GM18517 (cell line): ENCODE results near the gene ATP6V1G2.
"Not testable (repeated sequence)": the region's sequence is repeated elsewhere in the genome, so short reads cannot be mapped to it uniquely, and the experiment has no call there.

Source experiments
- ATAC-seq: cut with Tn5 transposase; IDR thresholded peaks from one replicate; pipeline ENCODE4 v1.9.1; 2021; ENCODE audit warnings: mild to moderate bottlenecking, moderate library complexity; ENCODE audit not compliant: unreplicated experiment

The ATP6V1G2 gene

DNA sequence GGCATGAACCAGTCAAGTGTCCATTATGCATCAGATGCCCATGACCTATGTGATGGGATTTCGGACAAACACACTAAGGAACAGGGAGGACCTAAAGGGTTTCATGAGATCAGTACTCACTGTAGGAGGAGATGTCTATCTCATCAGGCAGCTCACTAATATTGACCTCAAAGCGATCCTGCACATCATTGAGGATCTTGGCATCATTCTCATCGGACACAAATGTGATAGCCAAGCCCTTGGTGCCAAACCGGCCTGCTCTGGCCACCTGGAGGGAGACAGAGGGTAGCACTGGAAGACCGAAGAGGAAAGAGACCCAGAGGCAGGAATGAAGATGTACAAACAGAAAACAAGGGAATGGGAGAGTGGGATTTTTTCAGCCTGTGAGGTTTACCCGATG is 15.7 kb downstream of the ATP6V1G2 start:
- ATAC-seq, result no peak

DNA sequence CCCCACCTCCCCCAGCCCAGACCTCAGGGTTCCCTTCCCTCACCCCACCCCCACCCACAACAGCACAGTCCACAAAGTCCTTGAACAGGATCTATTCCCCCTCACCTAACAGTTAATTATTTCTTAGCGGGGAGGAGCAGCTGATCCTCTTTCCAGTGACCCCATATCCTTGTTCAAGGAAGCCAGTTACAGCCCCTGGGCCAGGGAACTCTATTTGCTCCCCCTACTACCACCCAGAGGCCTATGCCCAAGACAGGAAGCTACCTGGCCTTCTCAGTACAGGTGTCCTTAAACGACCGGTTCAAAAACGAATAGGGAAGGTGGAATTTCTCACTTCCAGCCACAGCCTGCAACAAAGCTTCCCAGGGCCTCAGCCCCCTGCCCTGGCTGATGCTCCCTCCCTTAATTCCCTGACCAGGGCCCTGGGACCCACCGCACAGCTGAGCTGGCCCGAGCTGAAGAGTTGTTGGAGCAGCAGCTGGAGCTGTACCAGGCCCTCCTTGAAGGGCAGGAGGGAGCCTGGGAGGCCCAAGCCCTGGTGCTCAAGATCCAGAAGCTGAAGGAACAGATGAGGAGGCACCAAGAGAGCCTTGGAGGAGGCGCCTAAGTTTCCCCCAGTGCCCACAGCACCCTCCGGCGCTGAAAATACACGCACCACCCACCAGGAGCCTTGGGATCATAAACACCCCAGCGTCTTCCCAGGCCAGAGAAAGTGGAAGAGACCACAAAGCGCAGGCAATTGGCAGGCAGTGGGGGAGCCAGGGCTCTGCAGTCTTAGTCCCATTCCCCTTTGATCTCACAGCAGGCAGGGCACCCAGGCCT is 16.9 kb downstream of the ATP6V1G2 start:
- no peak for ATAC-seq

DNA sequence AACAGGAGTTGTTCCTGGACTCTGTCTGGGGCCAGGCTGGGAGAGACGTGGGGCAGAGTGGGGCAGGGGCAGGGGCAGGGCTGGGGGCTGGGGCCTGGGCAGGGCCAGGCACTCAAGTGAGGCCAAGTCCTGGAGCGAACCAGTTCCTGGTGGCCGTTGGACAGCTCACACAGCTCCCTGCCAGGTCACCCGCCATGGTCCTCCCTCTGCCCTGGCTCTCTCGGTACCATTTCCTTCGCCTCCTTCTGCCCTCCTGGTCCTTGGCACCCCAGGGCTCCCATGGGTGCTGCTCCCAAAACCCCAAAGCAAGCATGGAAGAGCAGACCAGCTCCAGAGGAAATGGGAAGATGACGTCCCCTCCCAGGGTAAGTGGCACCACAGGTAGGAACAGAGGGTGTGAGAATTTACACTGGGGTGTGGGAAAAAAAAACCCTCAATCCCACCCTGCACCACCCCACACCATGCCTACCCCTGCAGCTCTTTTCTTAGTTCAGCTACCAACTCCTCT is 17.5 kb downstream of the ATP6V1G2 start, which contains the start of gene MCCD1:
Gene MCCD1, plus strand, starts transcription at position 142 of the 508 bp plus-strand sequence. Its CDS starts 53 bp downstream, at position 195.
- ATAC-seq, result no peak

DNA sequence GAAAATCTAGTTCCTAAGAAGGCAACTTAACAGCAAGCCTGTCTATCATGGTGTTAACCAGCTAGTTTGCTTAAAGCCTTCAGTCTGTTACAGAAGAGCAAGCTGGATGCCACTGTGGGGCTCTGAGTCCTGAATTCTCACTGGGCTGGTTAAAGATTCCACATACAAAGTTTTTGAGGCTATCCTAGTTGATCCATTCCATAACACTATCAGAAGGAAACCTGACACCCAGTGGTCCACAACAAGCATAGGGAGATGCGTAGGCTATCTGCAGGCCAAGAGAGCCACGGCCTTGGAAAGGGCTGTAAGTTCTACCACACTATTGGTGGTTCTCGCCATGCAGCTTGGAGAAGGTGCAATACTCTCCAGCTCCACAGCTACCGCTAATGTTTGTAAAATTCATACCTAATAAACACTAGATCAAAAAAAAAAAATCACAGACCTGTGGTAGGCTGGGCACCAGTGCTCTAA is 18.1 kb downstream of the ATP6V1G2 start:
- ATAC-seq, result no peak

DNA sequence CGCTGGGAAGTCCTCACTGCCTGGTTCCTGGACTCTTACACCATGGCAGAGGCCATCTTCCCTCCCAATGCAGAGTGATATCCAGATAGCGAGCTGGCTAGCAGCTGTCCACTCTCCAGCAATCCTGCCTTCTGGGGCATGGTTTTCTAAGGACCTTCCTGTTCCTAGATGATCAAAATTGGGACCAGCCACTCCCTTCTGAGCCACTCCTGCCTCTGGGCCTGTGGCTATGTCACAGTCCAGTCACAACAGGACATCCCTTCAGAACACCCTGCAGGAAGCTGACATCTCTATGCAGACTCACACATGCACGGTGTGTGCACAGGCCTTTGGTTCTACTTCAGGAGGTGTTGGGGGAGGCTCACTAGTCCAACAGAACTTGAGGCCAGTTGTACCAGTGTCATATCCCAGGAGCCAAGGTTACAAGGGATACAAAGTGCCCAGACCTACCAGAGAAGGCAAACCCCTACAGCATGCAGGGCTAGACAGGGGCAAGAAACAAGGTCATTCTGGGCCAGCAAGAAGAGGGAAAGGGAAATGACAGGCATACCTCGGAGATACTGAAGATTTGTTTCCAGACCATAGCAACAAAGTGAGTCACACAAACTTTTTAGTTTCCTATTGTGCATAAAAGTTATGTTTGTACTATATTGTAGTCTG is 20.3 kb downstream of the ATP6V1G2 start:
- no peak for ATAC-seq

DNA sequence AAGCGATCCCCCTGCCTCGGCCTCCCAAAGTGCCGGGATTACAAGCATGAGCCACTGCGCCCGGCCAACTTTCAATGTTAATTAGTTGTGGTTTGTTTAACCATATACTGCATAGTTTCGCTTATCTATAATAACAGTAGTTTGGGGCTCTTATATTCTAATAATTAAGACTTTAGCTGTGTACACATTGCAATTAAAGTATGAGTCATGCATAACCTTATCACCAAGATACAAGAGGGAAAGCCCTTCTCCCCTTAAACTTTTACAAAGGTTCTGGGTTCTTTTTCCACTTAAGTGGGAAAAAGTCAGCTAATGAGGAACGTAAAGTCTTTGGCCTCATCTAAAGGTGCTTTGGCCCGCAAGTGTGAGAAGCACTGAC is 20.9 kb downstream of the ATP6V1G2 start:
- no peak for ATAC-seq

DNA sequence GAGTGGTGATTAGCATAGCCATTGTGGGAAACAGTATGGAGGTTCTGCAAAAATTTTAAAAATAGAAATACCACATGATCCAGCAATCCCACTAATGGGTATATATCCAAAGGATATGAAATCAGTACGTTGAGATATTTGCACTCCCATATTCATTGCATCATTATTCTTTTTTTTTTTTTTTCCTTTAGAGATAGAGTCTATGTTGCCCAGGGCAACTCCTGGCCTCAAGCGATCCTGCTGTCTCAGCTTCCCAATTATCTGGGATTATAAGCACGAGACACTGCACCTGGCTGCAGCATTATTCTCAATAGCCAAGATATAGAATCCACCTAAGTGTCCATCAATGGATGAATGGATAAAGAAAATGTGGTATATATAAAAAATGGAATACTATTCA is 24.6 kb downstream of the ATP6V1G2 start:
- no peak for ATAC-seq

DNA sequence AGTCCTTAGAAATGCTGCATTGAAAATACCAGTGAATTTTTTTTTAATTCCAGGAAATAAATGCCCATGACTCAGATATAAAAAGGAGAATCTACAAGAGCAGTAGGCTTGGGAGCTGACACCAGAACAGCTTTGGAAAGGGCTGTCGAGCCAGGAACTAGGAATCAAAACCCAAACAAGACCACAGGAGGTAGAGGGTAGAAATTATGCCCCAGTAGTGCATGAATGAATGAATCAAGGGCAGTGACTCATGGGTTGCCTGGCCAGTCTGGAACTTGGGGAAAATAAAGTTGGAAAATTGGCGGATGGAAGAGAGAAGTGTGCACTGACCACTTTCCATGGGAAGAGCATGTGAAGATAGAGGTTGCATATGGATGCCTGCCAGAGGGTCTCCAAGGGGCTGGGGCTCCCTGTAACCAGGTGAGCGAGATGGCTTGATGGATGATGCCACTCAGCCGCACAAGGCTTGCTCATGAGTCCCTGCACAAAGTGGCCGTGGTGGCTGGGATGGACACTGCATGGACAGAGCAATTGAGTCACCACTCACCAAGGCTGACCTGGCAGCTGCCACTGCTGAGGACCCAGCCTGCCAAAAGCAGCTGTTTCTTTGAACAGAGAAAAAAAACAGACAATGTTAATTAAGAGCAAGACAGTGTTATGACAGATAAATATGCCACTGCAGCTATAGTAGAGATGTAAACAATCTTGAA is 32.8 kb downstream of the ATP6V1G2 start:
- no peak for ATAC-seq

DNA sequence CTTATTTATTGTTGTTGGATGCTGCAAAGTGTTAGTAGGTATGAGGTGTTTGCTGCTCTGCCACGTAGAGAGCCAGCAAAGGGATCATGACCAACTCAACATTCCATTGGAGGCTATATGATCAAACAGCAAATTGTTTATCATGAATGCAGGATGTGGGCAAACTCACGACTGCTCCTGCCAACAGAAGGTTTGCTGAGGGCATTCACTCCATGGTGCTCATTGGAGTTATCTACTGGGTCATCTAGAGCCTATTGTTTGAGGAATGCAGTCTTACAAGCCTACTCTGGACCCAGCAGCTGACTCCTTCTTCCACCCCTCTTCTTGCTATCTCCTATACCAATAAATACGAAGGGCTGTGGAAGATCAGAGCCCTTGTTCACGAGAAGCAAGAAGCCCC is 36.4 kb downstream of the ATP6V1G2 start:
- ATAC-seq, result no peak

DNA sequence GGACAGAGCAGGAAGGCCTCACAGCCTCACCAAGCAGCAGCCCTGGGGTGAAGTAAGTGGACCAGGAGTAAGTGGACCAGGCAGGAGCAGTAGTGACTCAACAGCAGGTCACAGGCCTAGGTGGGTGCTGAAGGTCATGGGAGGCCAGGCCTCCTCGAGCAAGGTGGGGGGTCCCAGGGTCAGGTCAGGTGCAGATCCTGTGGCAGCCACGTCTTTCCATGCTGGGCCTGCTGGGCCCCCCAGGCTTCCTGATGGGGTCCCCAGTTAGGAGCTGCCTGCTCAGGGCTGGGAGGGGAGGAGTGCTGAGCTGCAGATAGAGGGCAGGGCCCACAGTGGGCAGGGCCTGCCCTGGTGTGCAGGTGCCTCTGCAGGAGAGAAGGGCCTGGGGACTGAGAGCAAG is 37.4 kb downstream of the ATP6V1G2 start:
- not testable (repeated sequence) for ATAC-seq

DNA sequence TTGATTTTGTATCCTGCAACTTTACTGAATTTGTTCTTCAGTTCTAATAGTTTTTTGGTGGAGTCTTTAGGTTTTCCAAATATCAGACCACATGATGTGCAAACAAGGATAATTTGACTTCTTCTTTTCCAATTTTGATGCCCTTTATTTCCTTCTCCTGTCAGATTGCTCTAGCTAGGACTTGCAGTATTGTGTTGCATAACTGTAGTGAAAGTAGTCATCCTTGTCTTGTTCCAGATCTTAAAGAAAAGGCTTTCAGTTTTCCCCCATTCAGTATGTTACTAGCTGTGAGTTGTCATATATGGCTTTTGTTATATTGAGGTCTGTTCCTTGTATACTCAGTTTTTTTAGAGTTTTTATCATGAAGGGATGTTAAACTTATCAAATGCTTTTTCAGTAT is 43.8 kb downstream of the ATP6V1G2 start:
- no peak for ATAC-seq

DNA sequence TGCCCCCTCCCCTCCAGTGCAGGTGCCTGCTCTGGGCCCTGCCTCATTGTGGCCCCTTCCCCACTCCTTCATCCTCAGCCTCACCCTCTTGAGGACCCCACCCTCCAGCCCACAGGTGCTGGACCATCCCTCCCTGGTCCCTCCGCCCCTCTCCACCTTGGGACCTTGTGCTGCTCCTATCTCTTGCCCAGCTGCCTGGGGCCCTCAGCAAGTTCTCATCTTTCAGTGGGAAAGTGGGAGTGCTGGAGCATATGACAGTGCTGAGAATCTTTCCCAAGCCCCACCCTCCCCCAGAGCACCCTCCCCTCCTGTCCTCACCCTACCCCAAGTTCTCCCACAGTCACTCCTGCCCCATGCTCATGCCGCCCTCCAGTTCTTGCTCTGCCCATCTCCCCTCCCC is 46.8 kb downstream of the ATP6V1G2 start:
- not testable (repeated sequence) for ATAC-seq

DNA sequence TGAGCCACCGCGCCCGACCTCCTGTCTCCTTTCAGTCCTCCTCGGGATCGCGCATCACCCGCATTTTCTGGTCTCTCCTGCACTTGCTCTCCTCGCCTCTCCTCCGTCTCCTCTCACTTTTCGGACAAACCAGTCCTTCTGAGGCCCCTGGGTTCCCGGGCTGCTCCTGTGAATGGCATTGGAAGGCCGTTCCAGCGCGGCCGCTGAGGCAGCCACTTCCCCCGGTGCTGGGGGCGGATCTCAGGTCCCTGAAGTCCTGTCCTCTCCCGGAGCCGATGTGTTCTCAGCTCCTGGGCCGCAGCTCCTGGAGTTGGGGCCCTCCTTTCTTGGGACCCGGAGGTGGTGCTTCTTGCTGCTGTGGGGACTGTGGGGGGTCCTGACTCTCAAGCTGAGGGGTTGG is 47.7 kb downstream of the ATP6V1G2 start:
- no peak for ATAC-seq

DNA sequence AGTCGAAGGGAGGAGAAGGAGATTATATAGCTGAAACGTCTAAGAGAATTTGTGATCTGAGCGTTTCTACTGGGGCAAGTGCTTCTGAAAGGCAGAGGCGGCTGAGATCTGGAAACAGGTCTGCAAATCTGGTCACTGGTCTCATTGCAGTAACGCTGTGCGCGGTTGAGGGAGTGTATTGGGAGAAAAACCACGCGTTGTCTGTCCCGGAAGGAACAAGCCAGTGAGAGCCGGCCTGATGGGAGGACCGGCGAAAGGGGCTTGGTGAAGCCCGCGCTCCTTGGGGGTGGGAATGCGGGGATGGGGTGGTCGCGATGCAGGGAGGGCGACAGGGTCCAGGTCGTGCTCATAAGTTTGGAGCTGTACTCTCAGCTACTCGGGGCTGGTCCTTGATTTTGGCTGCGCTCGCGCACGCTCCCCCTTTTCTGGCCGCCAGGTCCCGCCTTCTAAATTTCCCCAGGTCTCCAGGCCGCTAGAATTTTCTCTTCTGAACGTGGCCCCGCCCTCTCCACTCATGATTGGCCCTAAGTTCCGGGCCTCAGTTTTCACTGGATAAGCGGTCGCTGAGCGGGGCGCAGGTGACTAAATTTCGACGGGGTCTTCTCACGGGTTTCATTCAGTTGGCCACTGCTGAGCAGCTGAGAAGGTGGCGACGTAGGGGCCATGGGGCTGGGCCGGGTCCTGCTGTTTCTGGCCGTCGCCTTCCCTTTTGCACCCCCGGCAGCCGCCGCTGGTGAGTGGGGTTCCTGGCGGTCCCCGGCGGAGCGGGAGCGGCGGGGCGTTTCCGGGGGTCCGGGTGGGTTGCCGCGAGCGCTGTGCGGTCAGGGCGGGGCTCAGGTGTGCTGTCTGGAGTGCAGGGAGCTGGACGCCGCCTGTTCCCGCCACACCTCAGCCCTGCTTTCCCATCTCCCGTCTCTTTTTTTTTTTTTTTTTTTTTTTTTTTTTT is 48.6 kb downstream of the ATP6V1G2 start, which contains the start of gene MICB:
Gene MICB, plus strand, starts transcription at position 615 of the 946 bp plus-strand sequence. Its CDS starts 49 bp downstream, at position 664.
- peak; percentile 42 for ATAC-seq

DNA sequence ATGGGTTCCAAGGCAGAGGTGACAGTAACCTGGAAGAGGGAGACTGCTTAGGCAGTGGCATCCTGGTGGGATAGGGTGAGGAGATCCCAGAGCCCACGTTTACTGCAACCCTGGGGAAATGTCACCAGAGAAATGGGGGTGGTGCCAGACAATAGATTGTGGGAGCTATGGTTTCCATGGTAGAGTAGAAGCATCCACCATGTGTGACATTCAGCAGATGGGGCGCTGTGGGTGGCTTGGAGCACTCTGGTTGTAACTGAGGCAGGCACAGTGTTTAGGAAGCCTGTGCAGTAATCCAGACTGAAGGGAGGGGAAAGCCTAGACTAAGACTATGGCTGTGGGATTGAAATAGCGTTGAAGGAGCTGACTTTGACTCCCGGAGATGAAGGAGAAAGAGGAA is 49.6 kb downstream of the ATP6V1G2 start:
- not testable (repeated sequence) for ATAC-seq

DNA sequence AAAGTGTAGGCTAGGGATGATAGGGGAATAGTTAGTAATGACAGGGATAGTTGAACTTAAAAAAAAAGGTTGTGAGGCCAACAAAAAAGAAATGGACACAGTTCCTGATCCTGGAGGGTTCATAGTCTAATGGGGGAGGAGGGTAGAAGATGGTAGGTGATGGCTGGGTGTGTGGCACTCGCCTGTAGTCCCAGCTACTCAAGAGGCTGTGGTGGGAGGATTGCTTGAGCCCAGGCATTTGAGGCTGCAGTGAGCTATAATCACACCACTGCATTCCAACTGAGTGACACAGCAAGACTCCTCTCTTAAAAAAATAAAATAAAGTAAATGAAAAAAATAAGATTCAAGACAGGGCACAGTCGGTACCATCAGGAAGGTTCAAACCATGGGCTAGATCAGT is 50.8 kb downstream of the ATP6V1G2 start:
- no peak for ATAC-seq
